Suprapubic skin (tissue), 4 donors: ENCODE data around the gene USP32.

ENCODE experiments used
- EP300 ChIP-seq: sonication (generic); formaldehyde crosslinking; IDR thresholded peaks from one replicate; pipeline ENCODE4 v1.6.1; 2017; ENCODE audit warnings: antibody characterized with exemption
- POLR2A ChIP-seq, 2 donors: fragments of 450-650 bp; IDR thresholded peaks; one replicate each; pipeline ENCODE4 v1.6.1; 2017; ENCODE audit warnings: antibody characterized with exemption in 2 of 2, mild to moderate bottlenecking in 2 of 2, moderate library complexity in 2 of 2
- POLR2AphosphoS5 ChIP-seq, 3 donors: sonication (generic); formaldehyde crosslinking; IDR thresholded peaks; one replicate each; pipeline ENCODE4 v1.6.1; 2017; ENCODE audit warnings: antibody characterized with exemption in 3 of 3
- TF ChIP-seq, protein P1 (sequence below), 2 donors: fragments of 200-600 bp in 1 of 2; fragments of 450-650 bp in 1 of 2; sonication (generic) in 1 of 2; IDR thresholded peaks; one replicate each; pipeline ENCODE4 v1.5.1; 2016 to 2019; ENCODE audit warnings: antibody characterized with exemption in 2 of 2, mild to moderate bottlenecking in 1 of 2, moderate library complexity in 1 of 2

DNA sequence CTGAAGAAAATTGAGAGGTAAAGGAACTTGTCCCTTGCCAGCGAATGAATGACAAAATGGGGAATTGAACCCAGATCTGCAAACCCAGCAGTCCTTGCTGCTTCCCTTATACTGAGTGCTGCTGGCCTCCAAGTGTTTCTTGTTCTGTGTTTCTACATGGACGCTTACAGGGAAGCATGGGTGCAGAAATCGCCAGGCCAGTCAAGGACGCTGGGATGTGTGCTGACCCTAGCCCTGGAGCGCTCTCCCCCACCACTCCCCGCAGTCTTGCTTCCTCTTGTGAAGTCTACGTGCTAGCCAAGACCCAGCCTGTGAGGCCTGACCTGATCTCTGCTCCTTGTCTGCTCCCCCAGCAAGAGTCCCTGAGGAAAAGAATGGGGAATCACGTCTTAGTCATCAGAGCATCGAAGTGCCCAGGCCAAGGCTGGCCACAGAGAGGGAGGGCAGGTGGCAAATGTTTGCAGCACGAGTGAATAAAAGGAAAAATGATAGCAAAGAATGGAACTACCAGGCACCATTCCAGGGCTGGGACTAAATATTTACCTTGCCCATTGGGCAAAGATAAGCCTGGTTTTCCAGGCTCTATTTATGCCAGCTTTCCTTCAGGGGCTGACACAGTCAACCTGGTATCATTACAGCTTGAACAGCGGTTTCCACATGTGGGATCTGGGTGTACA is 224.7 kb downstream of the USP32 start:
- TF ChIP-seq, protein P1, sequence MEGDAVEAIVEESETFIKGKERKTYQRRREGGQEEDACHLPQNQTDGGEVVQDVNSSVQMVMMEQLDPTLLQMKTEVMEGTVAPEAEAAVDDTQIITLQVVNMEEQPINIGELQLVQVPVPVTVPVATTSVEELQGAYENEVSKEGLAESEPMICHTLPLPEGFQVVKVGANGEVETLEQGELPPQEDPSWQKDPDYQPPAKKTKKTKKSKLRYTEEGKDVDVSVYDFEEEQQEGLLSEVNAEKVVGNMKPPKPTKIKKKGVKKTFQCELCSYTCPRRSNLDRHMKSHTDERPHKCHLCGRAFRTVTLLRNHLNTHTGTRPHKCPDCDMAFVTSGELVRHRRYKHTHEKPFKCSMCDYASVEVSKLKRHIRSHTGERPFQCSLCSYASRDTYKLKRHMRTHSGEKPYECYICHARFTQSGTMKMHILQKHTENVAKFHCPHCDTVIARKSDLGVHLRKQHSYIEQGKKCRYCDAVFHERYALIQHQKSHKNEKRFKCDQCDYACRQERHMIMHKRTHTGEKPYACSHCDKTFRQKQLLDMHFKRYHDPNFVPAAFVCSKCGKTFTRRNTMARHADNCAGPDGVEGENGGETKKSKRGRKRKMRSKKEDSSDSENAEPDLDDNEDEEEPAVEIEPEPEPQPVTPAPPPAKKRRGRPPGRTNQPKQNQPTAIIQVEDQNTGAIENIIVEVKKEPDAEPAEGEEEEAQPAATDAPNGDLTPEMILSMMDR (IDR thresholded peaks at IDR 0.05): no peak
- TF ChIP-seq POLR2A (IDR thresholded peaks at IDR 0.05) (no peak), POLR2AphosphoS5 (IDR thresholded peaks at IDR 0.05) (no peak), EP300 (no peak)
